Occipital lobe (tissue), 3 donors: Measurements from ENCODE around the gene MYL11. TPM values are rescaled to one million over a fixed set of nuclear protein-coding genes. Genes with fewer than 3 reads are reported as not detected.

Source experiments
- DNase-seq: peaks from one replicate; lab custom pipeline; 2025; lab: John Stamatoyannopoulos, UW
- small RNA-seq: library from RNA; depleted of rRNA; stranded (forward); fragments of <200 nt; gene quantifications from one replicate; pipeline ENCODE3, GENCODE V24; 2014
- total RNA-seq: library from RNA; depleted of rRNA; stranded (reverse); fragments of >200 nt; gene quantifications from one replicate; pipeline ENCODE4 v1.2.3, GENCODE V29; 2014

Gene MYL11
- total RNA-seq, 1 donor from 2014 or later, result 6.1 TPM

GRCh38 chr16:30416624-30417528 lies 42.3 kb downstream of the MYL11 start:
- no peak for DNase-seq

- peak; percentile 82 for DNase-seq
Observed at GRCh38 chr16:30417529-30418349, 43.1 kb downstream of the MYL11 start.

GRCh38 chr16:30418350-30419181 lies 44.0 kb downstream of the MYL11 start:
- DNase-seq, result peak; percentile 15

- no peak for DNase-seq
Observed at GRCh38 chr16:30421010-30421409, 46.4 kb downstream of the MYL11 start.

Small RNAs within 50 kb of the gene (small RNA-seq; reads per million reads assigned to genes)
- gene RF00406, result 0.09 reads per million

Other genes starting within 250 kb of the MYL11 start
- 15.9 TPM for gene CORO1A, start 191.2 kb upstream of the MYL11 start, total RNA-seq
- gene BOLA2B, start 181.1 kb upstream of the MYL11 start, total RNA-seq, result 12.5 TPM
- 13.9 TPM for gene SLX1A, start 180.9 kb upstream of the MYL11 start, total RNA-seq
- 2.3 TPM for gene SULT1A3, start 175.5 kb upstream of the MYL11 start, total RNA-seq
- 0.78 TPM for gene NPIPB13, start 126.3 kb upstream of the MYL11 start, total RNA-seq
- gene CD2BP2, start 19.5 kb upstream of the MYL11 start, total RNA-seq, result 39.8 TPM
- 25.6 TPM for gene TBC1D10B, start 4.3 kb upstream of the MYL11 start, total RNA-seq
- gene SEPTIN1, start 7.8 kb downstream of the MYL11 start, total RNA-seq, result under 0.01 TPM
- 32.0 TPM for gene ZNF48, start 20.6 kb downstream of the MYL11 start, total RNA-seq
- 6.9 TPM for gene ZNF771, start 32.8 kb downstream of the MYL11 start, total RNA-seq
- 29.8 TPM for gene DCTPP1, start 55.2 kb downstream of the MYL11 start, total RNA-seq
- gene SEPHS2, start 71.1 kb downstream of the MYL11 start, total RNA-seq, result 12.3 TPM
- 1.1 TPM for gene ITGAL, start 97.9 kb downstream of the MYL11 start, total RNA-seq
- 28.4 TPM for gene ZNF768, start 151.8 kb downstream of the MYL11 start, total RNA-seq
- gene ZNF747, start 160.1 kb downstream of the MYL11 start, total RNA-seq, result 12.6 TPM
- gene ZNF764, start 183.6 kb downstream of the MYL11 start, total RNA-seq, result 6.9 TPM
- gene ZNF688, start 196.9 kb downstream of the MYL11 start, total RNA-seq, result 5.9 TPM
- 16.1 TPM for gene ZNF785, start 210.9 kb downstream of the MYL11 start, total RNA-seq
- gene ZNF689, start 235.6 kb downstream of the MYL11 start, total RNA-seq, result 8.9 TPM